NCI-H146 treated with DMSO at 0.1 percent for 48 hours (cell line): Measurements from ENCODE around the gene TOP2B.

Source experiments
- DNase-seq: peaks from one replicate; lab custom pipeline; 2025; ENCODE audit not compliant: unreplicated experiment; lab: John Stamatoyannopoulos, UW

TOP2B gene

GRCh38 chr3:25673738-25674298 lies 9.1 kb upstream of the TOP2B start:
- no peak for DNase-seq

- DNase-seq = no peak
Measured at GRCh38 chr3:25665315-25666280, 891 bp upstream of the TOP2B start.

- peak; percentile 14 for DNase-seq
Measured at GRCh38 chr3:25663869-25664811, 567 bp downstream of the TOP2B start.

DNA sequence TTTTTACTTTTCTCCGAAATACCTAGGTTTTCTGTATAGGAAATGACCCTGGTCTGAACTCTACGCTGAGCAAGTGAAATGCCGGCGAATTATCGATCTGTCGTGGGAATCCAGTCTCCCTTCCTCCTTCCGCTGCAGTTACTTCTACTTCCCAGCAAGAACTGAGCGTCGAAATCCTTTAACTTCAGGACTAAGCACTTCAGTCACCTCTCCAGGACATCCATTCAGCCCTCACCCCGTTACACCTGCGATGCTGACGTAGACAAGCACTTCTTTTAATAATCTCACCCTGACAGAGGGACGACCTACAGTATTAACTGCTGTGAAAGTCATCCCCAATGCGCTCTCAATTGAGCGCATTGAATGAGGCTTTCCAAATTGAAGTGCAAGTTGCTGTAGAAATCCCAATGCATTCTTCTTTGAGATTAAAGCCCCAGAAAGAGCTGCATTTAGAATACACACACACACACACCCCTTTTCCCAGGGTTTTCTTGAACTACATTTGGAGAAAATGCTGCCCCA lies 1.3 kb downstream of the TOP2B start:
- DNase-seq = peak; percentile 29

- no peak for DNase-seq
Measured at GRCh38 chr3:25662736-25663320, 1.9 kb downstream of the TOP2B start.

- no peak for DNase-seq
Measured at GRCh38 chr3:25661694-25662437, 2.8 kb downstream of the TOP2B start.

GRCh38 chr3:25658836-25659235 lies 5.9 kb downstream of the TOP2B start:
- no peak for DNase-seq

- DNase-seq = no peak
Measured at GRCh38 chr3:25657293-25657692, 7.4 kb downstream of the TOP2B start.

GRCh38 chr3:25655659-25656058 lies 9.0 kb downstream of the TOP2B start:
- no peak for DNase-seq

DNA sequence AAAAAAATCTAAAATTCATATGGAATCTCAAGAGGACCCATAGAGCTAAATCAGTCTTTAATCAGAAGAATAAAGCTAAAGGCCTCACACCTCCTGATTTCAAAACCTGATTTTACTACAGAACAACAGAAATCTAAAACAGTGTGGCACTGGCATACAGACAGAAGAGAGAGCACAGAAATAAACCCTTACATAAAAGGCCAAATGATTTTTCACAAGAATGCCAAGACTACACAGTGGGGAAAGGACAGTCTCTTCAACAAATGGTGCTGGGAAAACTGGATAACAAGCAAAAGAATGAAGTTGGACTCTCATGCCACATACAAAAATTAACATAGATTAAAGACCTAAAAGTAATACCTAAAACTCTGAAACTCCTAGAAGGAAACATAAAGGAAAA lies 10.1 kb downstream of the TOP2B start:
- DNase-seq = no peak

DNA sequence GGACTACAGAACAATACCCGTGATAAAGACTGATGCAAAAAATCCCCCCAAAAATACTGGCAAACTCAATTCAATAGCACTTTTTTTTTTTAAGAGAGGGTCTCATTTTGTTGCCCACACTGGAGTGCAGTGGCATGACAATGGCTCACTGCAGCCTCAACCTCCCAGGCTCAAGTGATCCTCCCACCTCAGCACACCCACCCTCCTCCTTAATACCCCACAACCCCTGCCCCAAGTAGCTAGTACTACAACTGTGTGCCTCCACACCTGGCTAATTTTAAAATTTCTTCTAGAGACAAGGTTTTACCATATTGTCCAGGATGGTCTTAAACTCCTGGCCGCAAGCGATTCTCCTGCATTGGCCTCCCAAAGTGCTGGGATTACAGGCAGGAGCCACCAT lies 11.4 kb downstream of the TOP2B start:
- DNase-seq = no peak

GRCh38 chr3:25652921-25653320 lies 11.8 kb downstream of the TOP2B start:
- no peak for DNase-seq

DNA sequence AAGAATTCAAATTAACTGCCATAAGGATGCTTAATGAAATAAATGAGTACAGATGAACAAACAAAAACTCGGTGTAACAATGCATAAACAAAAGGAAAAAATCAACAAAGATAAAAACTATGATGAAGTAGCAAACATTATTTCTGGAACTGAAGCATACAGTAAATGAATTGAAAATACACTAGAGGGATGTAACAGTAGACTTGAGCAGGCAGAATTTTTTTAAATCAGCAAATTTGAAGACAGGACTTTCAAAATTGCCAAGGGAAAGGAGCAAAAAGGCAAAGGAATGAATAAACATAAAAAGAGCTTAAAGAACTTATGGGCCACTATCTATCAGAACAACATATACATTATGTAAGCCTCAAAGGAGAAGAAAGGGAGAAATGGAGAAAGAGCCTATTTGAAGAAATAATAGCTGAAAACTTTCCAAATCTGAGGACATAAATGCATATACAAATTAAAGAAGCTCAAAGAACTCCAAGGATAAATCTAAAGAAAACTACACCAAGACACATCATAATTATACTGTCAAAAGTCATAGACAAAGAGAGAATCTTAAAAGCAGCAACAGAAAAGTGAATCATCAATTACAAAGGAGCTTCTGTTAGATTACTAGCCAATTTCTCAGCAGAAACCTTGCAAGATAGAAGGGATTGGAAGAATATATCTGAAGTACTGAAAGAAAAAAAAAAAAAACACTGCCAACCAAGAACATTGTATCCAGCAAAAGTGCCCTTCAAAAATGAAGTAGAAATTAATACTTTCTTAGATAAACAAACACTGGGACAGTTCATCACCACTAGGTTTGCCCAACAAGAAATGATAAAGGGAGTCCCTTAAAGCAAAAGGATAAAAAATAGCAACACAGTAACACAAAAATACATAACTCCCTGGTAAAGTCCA lies 15.5 kb downstream of the TOP2B start:
- DNase-seq = no peak

DNA sequence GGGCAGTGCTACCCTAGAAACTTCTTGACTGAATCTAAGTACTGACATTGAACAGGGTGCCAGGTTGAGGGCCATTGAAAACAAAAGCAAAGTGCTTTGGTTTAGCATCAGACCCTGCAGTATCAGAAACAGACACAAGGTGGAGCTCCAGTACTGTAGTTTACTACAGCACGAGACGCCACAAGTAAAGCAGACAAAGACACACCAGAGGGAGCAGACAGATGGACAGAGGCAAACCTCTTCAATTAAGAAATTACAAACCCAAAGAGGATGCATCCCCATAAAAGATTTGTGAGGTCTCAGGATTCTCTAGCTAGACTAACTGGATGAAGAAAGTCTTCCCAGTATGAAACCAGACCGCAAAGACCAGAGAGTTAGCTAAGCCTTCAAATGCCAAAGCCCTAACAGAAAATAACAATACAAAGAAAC lies 16.6 kb downstream of the TOP2B start:
- DNase-seq = peak; percentile 40

DNA sequence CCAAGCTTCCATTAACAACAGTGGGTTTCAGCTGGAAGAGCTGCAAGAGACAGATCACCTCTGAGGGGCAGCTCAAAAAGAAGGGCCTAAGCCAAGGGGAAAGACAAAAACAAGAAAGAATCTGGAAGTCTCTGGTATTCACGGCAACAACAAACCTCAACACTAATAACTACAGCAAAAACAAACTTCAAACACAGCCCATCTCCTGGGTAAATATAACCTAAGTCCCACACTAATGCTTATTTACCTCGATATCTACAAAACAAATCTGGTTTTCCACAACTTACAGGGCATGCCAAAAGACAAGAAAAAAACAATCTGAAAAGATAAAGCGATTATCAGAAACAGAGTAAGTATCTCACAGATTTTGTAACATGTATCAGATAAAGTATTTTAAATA lies 29.7 kb downstream of the TOP2B start:
- no peak for DNase-seq

GRCh38 chr3:25633919-25634318 lies 30.8 kb downstream of the TOP2B start:
- DNase-seq = no peak

DNA sequence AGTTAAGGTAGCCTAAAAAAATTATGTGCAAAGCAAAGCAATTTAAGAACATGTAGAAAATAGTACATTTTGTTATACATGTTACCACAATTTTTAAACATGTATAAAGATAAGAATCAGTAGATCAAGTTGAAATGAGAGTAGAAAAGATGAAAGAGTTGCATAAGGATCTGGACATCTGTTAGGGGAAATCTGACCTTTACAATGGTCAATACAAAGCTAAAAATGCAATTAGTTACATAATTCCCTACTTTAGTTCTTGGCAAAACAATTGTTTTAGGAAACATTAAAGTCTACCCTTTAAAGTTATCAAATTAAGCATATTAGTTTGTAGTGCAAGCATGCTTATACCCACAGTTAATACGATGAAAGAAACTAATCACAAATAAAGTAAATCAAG lies 32.7 kb downstream of the TOP2B start:
- no peak for DNase-seq

DNA sequence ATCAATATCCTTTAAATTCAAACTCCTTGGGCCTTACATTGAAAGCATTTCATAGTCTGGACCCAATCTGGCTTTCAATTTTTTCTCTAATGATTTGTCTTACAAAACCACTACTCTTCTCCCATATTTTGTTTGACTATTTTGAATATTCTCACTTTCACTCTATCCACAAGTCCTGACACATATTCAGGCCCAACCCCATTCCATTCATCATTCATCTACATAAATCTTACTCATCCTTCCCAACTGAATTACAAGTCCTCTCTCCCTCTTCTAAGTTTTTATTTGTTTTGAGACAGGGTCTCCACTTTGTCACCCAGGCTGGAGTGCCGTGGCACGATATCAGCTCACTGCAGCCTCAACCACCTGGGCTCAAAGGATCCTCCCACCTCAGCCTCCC lies 43.6 kb downstream of the TOP2B start:
- no peak for DNase-seq

- DNase-seq = no peak
Measured at GRCh38 chr3:25620493-25620892, 44.2 kb downstream of the TOP2B start.
